ENCODE data around the gene UBE2B.

The UBE2B gene

GRCh38 chr5:134437847-134438581 is 66.6 kb downstream of the UBE2B start:
- DNase-seq (ENCODE audit: low read depth): peak; percentile 83

- no peak for DNase-seq (ENCODE audit: low read depth)
Observed at GRCh38 chr5:134438721-134439123, 67.4 kb downstream of the UBE2B start.

- peak; percentile 91 for DNase-seq (ENCODE audit: low read depth)
Observed at GRCh38 chr5:134439210-134439654, 67.9 kb downstream of the UBE2B start.

GRCh38 chr5:134440201-134440755 is 68.9 kb downstream of the UBE2B start:
- DNase-seq (ENCODE audit: low read depth): peak; percentile 54

All from amniotic epithelial cell (primary cell).